Mesendoderm (in vitro differentiated cells): ENCODE results near the gene PPP2R1B.

ENCODE experiments used
- DNase-seq: peaks from one replicate; pipeline ENCODE4 v3.0.0; 2013
- H2AK5ac ChIP-seq: 2 replicates; pipeline ENCODE4 v1.6.1; 2013; ENCODE audit warnings: low read length, inconsistent platforms
- H2BK120ac ChIP-seq: 2 replicates; pipeline ENCODE4 v1.6.1; 2013; ENCODE audit warnings: low read depth, mild to moderate bottlenecking, low read length, moderate library complexity, mixed read lengths
- H2BK15ac ChIP-seq: replicated peaks from 2 replicates; pipeline ENCODE4 v1.6.1; 2013; ENCODE audit warnings: low read depth, mild to moderate bottlenecking, moderate library complexity
- H2BK5ac ChIP-seq: 2 replicates; pipeline ENCODE4 v1.6.1; 2013; ENCODE audit warnings: low read length, inconsistent platforms
- H3K18ac ChIP-seq: 2 replicates; pipeline ENCODE4 v1.6.1; 2013; ENCODE audit warnings: mild to moderate bottlenecking, low read length, mixed read lengths
- H3K23ac ChIP-seq: one replicate; pipeline ENCODE4 v1.6.1; 2013; ENCODE audit warnings: low read length
- H3K27ac ChIP-seq: 2 replicates; pipeline ENCODE4 v1.5.1; 2013; ENCODE audit warnings: low read depth, mild to moderate bottlenecking, inconsistent platforms, low read length, moderate library complexity
- H3K27me3 ChIP-seq: 2 replicates; pipeline ENCODE4 v1.6.1; 2013; ENCODE audit warnings: low read length, control low read depth, mild to moderate bottlenecking, inconsistent platforms; ENCODE audit not compliant: insufficient read depth, poor library complexity
- H3K36me3 ChIP-seq: 2 replicates; pipeline ENCODE4 v1.6.1; 2013; ENCODE audit warnings: low read length, inconsistent platforms; ENCODE audit not compliant: control insufficient read depth, insufficient read depth
- H3K4ac ChIP-seq: one replicate; pipeline ENCODE4 v1.6.1; 2013; ENCODE audit warnings: low read depth, mild to moderate bottlenecking, low read length, moderate library complexity
- H3K4me1 ChIP-seq: 2 replicates; pipeline ENCODE4 v1.6.1; 2013; ENCODE audit warnings: low read depth, low read length, inconsistent platforms; ENCODE audit not compliant: control insufficient read depth
- H3K4me2 ChIP-seq: 2 replicates; pipeline ENCODE4 v1.6.1; 2013; ENCODE audit warnings: low read length
- H3K4me3 ChIP-seq: 2 replicates; pipeline ENCODE4 v1.5.1; 2013; ENCODE audit warnings: mild to moderate bottlenecking, low read length
- H3K56ac ChIP-seq: one replicate; pipeline ENCODE4 v1.6.1; 2013; ENCODE audit warnings: low read length
- H3K79me1 ChIP-seq: 2 replicates; pipeline ENCODE4 v1.6.1; 2013; ENCODE audit warnings: low read length, inconsistent platforms
- H3K79me2 ChIP-seq: 2 replicates; pipeline ENCODE4 v1.6.1; 2013; ENCODE audit warnings: mild to moderate bottlenecking, low read length; ENCODE audit not compliant: control insufficient read depth, insufficient read depth
- H3K9ac ChIP-seq: 2 replicates; pipeline ENCODE4 v1.6.1; 2013; ENCODE audit warnings: low read length, inconsistent platforms
- H4K5ac ChIP-seq: one replicate; pipeline ENCODE4 v1.6.1; 2013; ENCODE audit warnings: low read length
- H4K8ac ChIP-seq: one replicate; pipeline ENCODE4 v1.6.1; 2013; ENCODE audit warnings: low read depth, mild to moderate bottlenecking, control low read depth, low read length, moderate library complexity
- WGBS: extraction: QIAGEN DNeasy Blood & Tissue Kit; methylation state at CpG from one replicate; pipeline ENCODE4 v1.1.7; 2013; ENCODE audit warnings: low lambda C conversion rate, missing lambda C conversion rate; ENCODE audit not compliant: insufficient coverage; ENCODE audit errors: extremely low coverage; 5-methylcytosine and 5-hydroxymethylcytosine counted together

The PPP2R1B gene

DNA sequence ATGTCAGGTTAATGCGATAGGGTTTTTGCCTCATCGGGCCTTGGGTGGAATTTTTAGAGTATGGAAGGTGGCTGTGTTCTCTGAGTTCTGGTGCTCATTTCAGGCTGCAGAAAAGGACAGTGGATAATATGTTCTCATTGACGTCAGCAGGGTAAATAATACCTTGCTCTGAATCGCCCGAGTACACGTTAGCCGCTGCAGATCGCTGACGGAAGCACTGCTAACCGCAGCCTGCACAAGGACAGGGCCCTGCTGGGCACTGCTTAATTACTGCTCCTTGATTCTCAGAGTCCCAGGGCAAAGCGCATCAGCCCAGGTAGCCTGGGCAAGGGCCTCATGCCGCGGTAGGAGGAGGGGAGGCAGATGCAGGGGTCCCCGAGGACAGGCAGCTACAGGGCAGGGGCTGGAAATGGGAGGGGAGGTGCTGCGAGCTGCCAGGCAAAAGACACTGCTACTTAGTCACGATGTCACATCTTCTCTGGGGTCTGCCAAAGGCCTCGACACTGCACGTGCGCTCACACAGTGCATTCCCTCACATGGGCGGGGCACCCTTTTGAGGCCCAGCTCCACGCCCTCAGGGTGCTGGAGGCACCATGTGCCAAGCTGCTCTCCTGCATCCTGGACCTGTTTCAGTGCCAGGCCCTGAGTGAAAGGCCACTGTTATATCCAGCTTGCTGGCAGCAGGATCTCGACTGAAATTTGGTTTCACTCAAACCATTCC, 35.2 kb downstream of the PPP2R1B start:
- no peak overlapping the region for H3K56ac ChIP-seq
- no peak overlapping the region for H2BK5ac ChIP-seq
- no peak overlapping the region for H4K8ac ChIP-seq
- no peak overlapping the region for H3K23ac ChIP-seq
- no peak overlapping the region for H3K4ac ChIP-seq
- no peak overlapping the region for H3K9ac ChIP-seq
- no peaks in the 10 kb centered on the region for H3K36me3 ChIP-seq
- no peak overlapping the region for H3K18ac ChIP-seq
- no peak overlapping the region for H3K4me2 ChIP-seq
- no peak overlapping the region for H3K4me3 ChIP-seq
- H2BK15ac ChIP-seq: no peak overlapping the region
- H3K79me2 ChIP-seq: no peaks in the 10 kb centered on the region
- no peak overlapping the region for H2AK5ac ChIP-seq
- no CpG with 5 or more reads among the region's 22 CpGs for WGBS
- no peak overlapping the region for H2BK120ac ChIP-seq
- no peak overlapping the region for H4K5ac ChIP-seq
- DNase-seq: no peak
- no peaks in the 10 kb centered on the region for H3K27me3 ChIP-seq
- H3K79me1 ChIP-seq: no peaks in the 10 kb centered on the region
- no peaks in the 10 kb centered on the region for H3K4me1 ChIP-seq
- H3K27ac ChIP-seq: no peak overlapping the region

DNA sequence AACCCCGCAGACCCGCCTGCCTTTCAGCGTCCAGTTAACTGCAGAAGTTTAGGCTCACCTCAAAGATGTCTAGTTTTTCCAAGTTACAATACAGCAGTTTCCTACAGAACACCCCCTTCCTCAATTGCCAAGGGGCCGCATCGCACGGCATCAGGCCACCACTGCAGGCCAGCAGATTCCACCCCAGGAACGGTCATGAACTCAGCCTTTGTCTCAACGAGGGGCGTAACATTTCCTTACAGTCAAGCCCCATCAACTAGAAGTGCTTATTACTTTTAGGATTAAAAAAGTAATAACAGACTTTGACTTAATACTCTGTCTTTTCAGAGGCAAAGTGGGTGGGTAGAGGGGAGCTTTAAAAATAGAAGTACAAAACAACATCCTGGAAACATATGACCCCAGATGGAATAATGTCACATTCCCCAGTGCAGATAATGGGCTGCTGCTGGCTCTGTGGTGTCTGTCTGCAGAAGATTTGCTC, 36.3 kb downstream of the PPP2R1B start:
- H3K9ac ChIP-seq: no peak overlapping the region
- no peak overlapping the region for H4K5ac ChIP-seq
- no peaks in the 10 kb centered on the region for H3K36me3 ChIP-seq
- H2BK5ac ChIP-seq: no peak overlapping the region
- no peak overlapping the region for H2AK5ac ChIP-seq
- no peak overlapping the region for H3K4me2 ChIP-seq
- no peak overlapping the region for H3K18ac ChIP-seq
- H3K27ac ChIP-seq: no peak overlapping the region
- DNase-seq: no peak
- no CpG with 5 or more reads among the region's 9 CpGs for WGBS
- H2BK15ac ChIP-seq: no peak overlapping the region
- H4K8ac ChIP-seq: no peak overlapping the region
- H2BK120ac ChIP-seq: no peak overlapping the region
- no peak overlapping the region for H3K4ac ChIP-seq
- H3K56ac ChIP-seq: no peak overlapping the region
- H3K27me3 ChIP-seq: no peaks in the 10 kb centered on the region
- H3K4me1 ChIP-seq: no peaks in the 10 kb centered on the region
- H3K79me2 ChIP-seq: no peaks in the 10 kb centered on the region
- no peaks in the 10 kb centered on the region for H3K79me1 ChIP-seq
- H3K4me3 ChIP-seq: no peak overlapping the region
- H3K23ac ChIP-seq: no peak overlapping the region

DNA sequence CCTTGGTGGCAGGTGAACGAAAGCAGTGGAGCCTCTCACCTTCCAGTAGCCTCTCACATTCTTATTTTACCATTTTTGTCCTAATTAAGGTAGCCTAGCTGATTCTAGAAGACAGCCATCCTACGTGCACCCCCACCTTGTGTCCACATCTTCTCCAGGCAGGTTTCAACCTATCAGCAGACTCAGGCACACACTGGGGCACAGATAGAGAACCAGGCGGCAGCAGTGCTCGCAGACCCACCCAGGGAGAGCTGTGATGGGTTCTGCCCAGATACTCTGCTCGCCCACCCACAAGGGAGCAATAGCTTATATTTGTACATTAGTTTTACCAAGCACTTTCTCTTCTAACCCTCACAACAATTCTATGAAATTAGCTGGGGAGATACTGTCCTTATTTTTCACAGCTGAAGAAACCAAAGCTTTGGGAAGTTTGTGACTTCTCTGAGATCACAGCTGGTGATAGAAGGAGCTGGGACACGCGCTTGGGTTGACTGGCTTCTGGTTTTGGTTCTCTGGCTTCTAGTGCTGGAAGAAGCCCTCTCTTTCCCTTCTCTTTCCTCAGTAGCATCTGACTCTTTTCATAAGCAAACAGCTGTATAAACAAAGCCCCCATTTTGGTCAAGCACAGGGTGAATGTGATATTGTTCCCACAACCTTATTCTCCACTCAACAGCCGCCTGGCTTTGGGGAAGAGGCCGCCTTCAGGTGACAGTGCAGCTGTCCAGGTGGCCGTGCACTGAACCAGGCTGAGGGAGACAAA, 36.9 kb downstream of the PPP2R1B start:
- no peak overlapping the region for H3K27ac ChIP-seq
- no peak overlapping the region for H2BK5ac ChIP-seq
- no peak overlapping the region for H3K4me3 ChIP-seq
- no peaks in the 10 kb centered on the region for H3K36me3 ChIP-seq
- no peak overlapping the region for H3K9ac ChIP-seq
- no peak overlapping the region for H2BK15ac ChIP-seq
- WGBS: no CpG with 5 or more reads among the region's 10 CpGs
- no peak for DNase-seq
- H3K4ac ChIP-seq: no peak overlapping the region
- H4K5ac ChIP-seq: no peak overlapping the region
- H3K79me2 ChIP-seq: no peaks in the 10 kb centered on the region
- no peak overlapping the region for H3K23ac ChIP-seq
- H2BK120ac ChIP-seq: no peak overlapping the region
- no peak overlapping the region for H3K4me2 ChIP-seq
- no peak overlapping the region for H3K56ac ChIP-seq
- no peak overlapping the region for H3K18ac ChIP-seq
- no peaks in the 10 kb centered on the region for H3K79me1 ChIP-seq
- no peaks in the 10 kb centered on the region for H3K27me3 ChIP-seq
- H2AK5ac ChIP-seq: no peak overlapping the region
- no peaks in the 10 kb centered on the region for H3K4me1 ChIP-seq
- no peak overlapping the region for H4K8ac ChIP-seq

DNA sequence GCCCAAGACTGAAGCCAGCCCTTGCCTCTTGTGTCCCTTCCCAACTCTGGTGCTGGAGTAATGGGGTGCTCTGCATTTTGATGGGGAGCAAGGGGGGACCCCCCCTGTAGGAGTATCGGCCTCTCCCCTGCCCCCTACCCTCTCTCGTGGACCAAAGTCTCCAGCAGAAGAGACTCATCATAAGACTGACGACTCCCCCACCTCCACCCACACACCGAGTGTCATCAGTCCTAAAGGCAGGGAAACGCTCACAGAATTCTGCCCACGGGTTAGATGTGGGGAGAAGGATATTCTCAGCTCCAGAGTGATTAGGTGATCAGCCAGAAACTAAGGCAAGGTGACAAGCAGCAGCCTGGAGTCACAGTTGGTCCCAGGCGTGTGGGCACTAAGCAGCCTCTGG, 38.8 kb downstream of the PPP2R1B start:
- H4K5ac ChIP-seq: no peak overlapping the region
- H3K23ac ChIP-seq: no peak overlapping the region
- no peak overlapping the region for H2BK120ac ChIP-seq
- H2BK15ac ChIP-seq: no peak overlapping the region
- H3K27ac ChIP-seq: no peak overlapping the region
- WGBS: no CpG with 5 or more reads among the region's 7 CpGs
- no peak overlapping the region for H3K4ac ChIP-seq
- no peak overlapping the region for H3K9ac ChIP-seq
- H3K18ac ChIP-seq: no peak overlapping the region
- H3K36me3 ChIP-seq: no peaks in the 10 kb centered on the region
- no peak overlapping the region for H2AK5ac ChIP-seq
- no peaks in the 10 kb centered on the region for H3K27me3 ChIP-seq
- H3K4me1 ChIP-seq: no peaks in the 10 kb centered on the region
- H2BK5ac ChIP-seq: no peak overlapping the region
- H3K79me1 ChIP-seq: no peaks in the 10 kb centered on the region
- H3K56ac ChIP-seq: no peak overlapping the region
- no peak overlapping the region for H3K4me2 ChIP-seq
- H4K8ac ChIP-seq: no peak overlapping the region
- DNase-seq: no peak
- no peak overlapping the region for H3K4me3 ChIP-seq
- H3K79me2 ChIP-seq: no peaks in the 10 kb centered on the region

DNA sequence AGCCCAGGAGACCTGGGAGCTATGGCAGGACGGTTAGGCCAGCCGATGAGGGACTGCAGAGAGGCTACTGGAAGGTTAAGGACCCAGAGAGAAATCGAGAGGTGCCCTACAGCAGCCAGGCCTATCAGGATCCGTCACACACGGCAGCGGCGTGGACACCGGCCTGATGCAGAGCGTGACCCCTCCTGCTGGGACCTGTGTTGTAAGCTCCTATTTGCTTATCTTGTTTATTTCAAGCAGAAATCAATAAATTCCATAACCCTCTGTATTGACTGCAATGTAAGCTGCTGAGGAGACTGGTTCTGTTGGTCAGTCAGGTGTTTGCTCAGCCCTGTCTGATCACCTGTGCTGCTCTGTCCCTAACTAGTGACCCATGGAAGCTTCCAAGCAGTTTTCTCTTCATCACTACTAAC, 39.9 kb downstream of the PPP2R1B start:
- Histone ChIP-seq H3K27ac (no peak overlapping the region), H2BK15ac (no peak overlapping the region), H3K79me1 (no peaks in the 10 kb centered on the region), H3K18ac (no peak overlapping the region), H3K56ac (no peak overlapping the region), H3K4ac (no peak overlapping the region), H3K4me1 (no peaks in the 10 kb centered on the region), H4K8ac (no peak overlapping the region), H4K5ac (no peak overlapping the region), H3K23ac (no peak overlapping the region), H3K36me3 (no peaks in the 10 kb centered on the region), H3K9ac (no peak overlapping the region), H3K27me3 (no peaks in the 10 kb centered on the region), H2BK5ac (no peak overlapping the region), H3K79me2 (no peaks in the 10 kb centered on the region), H3K4me2 (no peak overlapping the region), H2AK5ac (no peak overlapping the region), H2BK120ac (no peak overlapping the region), H3K4me3 (no peak overlapping the region)
- no peak for DNase-seq
- WGBS: no CpG with 5 or more reads among the region's 9 CpGs
